Measurements from ENCODE around the gene S1PR1. TPM values are rescaled to one million over a fixed set of nuclear protein-coding genes. Genes with fewer than 3 reads are reported as not detected.

Gene S1PR1
- total RNA-seq, 1 experiment from 2014 or later = 0.24 TPM

GRCh38 chr1:101285922-101286570, 49.2 kb downstream of the S1PR1 start:
- Histone ChIP-seq H2BK5ac (ENCODE audit: insufficient read length, low read length) (no peak overlapping the region), H3K56ac (ENCODE audit: insufficient read length, low read depth, low read length) (no peak overlapping the region), H3K27ac (ENCODE audit: insufficient read length, low read depth, low read length) (no peak overlapping the region), H4K91ac (ENCODE audit: insufficient read length, low read depth, low read length) (no peak overlapping the region), H4K5ac (ENCODE audit: insufficient read length, low read depth, low read length) (no peak overlapping the region), H4K20me1 (ENCODE audit: control insufficient read depth, insufficient read depth, insufficient read length) (no peaks in the 10 kb centered on the region), H3K27me3 (ENCODE audit: insufficient read depth, low read length) (no peaks in the 10 kb centered on the region), H3T11ph (ENCODE audit: low read length) (no peak overlapping the region), H3K4me2 (ENCODE audit: insufficient read depth, insufficient read length, low read length) (no peak overlapping the region), H3K79me2 (ENCODE audit: insufficient read depth, low read length) (no peaks in the 10 kb centered on the region), H3K9me3 (ENCODE audit: control insufficient read depth, low read depth, low read length) (no peaks in the 10 kb centered on the region), H2AFZ (ENCODE audit: low read length) (no peak overlapping the region), H2BK15ac (ENCODE audit: low read depth, low read length) (no peak overlapping the region), H3K23me2 (ENCODE audit: insufficient read length, low read depth, low read length, poor library complexity, severe bottlenecking) (no peaks in the 10 kb centered on the region), H3K18ac (ENCODE audit: insufficient read length, low read depth, low read length) (no peak overlapping the region), H3K23ac (ENCODE audit: insufficient read length, low read depth, low read length) (no peak overlapping the region), H3K4me1 (ENCODE audit: insufficient read depth, low read length) (no peaks in the 10 kb centered on the region), H2BK20ac (ENCODE audit: low read depth, low read length, poor library complexity, severe bottlenecking) (no peak overlapping the region), H2BK12ac (ENCODE audit: insufficient read length, low read depth, low read length) (no peak overlapping the region), H2BK120ac (ENCODE audit: low read depth, low read length, poor library complexity, severe bottlenecking) (no peak overlapping the region), H3K79me1 (ENCODE audit: insufficient read depth, low read depth, low read length, poor library complexity, severe bottlenecking) (no peaks in the 10 kb centered on the region), H2AK5ac (ENCODE audit: insufficient read length, low read length) (no peak overlapping the region), H3K9ac (ENCODE audit: extremely low read depth, insufficient read length, low read length) (no peak overlapping the region), H3K14ac (ENCODE audit: insufficient read depth, low read length) (no peak overlapping the region), H4K8ac (replicated peaks; ENCODE audit: insufficient read length, low read depth, low read length) (no peak overlapping the region), H3K4ac (ENCODE audit: low read depth, low read length) (no peak overlapping the region)
- Mint-ChIP-seq H3K4me3 (no peak overlapping the region), H3K9me3 (no peaks in the 10 kb centered on the region), H3K27me3 (ENCODE audit: low read depth) (no peaks in the 10 kb centered on the region; the same call in 1 of the 2 replicates), H3K27ac (no peak overlapping the region), H3K4me1 (peaks cover 5% of the 10 kb centered on the region in 2 experiments; a peak in 2 of 4 replicates), H3K36me3 (ENCODE audit: insufficient read depth in 1 of 3, low read depth in 3 of 3) (no peaks in the 10 kb centered on the region)
- no peak for DNase-seq
- WGBS (ENCODE audit: extremely low coverage, insufficient read length, low lambda C conversion rate) = no CpG with 5 or more reads among the region's 2 CpGs
- TF ChIP-seq CTCF (conservative IDR thresholded peaks at IDR 0.05) = no peak

Measured in H9 (cell line).